ENCODE results near the gene PRC1. TPM values are rescaled to one million over a fixed set of nuclear protein-coding genes. Genes with fewer than 3 reads are reported as not detected.

PRC1 gene
- total and polyA plus RNA-seq, 3 donors from 2014 or later: 74.3 to 111 (median 104) TPM

- no peaks in the 10 kb centered on the region for H3K9me3 ChIP-seq
- TF ChIP-seq CTCF (IDR thresholded peaks at IDR 0.05) (no peak), POLR2A (IDR thresholded peaks at IDR 0.05) (no peak)
- intact Hi-C loops (cut with DNase I; ENCODE audit: low total_unique reads): no loop called here
- H3K36me3 ChIP-seq (ENCODE audit: low read depth, missing control alignments): no peaks in the 10 kb centered on the region
- peaks cover 41% of the 10 kb centered on the region for H3K4me1 ChIP-seq
- no peak overlapping the region for H3K27ac ChIP-seq
- no peaks in the 10 kb centered on the region for H3K27me3 ChIP-seq
- no peak for DNase-seq
- WGBS, 2 donors: 75 to 85% methylated on average over 1 of the region's 1 CpG
- H3K4me3 ChIP-seq: no peak overlapping the region
These were observed 61.0 kb downstream of the PRC1 start for GRCh38 chr15:90933301-90933700.

- intact Hi-C loops (cut with DNase I; ENCODE audit: low total_unique reads): no loop called here
- 9 to 14% methylated on average over 2 to 5 of the region's 5 CpGs for WGBS, 2 donors
These were observed 61.7 kb downstream of the PRC1 start for GRCh38 chr15:90932660-90932991.

GRCh38 chr15:90931828-90932659, 62.3 kb downstream of the PRC1 start, which contains the start of gene HDDC3:
HDDC3 (minus strand) TSS chr15:90932549; CDS start chr15:90932540, 9 bp downstream.
- WGBS, 2 donors: 1 to 8% methylated on average over 5 to 51 of the region's 52 CpGs

More at GRCh38 chr15:90932660-90932991, 61.7 kb downstream of the PRC1 start:
- Histone ChIP-seq H3K4me3 (peak overlapping the region; percentile 66 to 79), H3K9me3 (no peaks in the 10 kb centered on the region), H3K36me3 (ENCODE audit: low read depth, missing control alignments) (no peaks in the 10 kb centered on the region), H3K4me1 (peaks cover 41% of the 10 kb centered on the region), H3K27me3 (no peaks in the 10 kb centered on the region), H3K27ac (peak overlapping the region; percentile 74 to 88)
- TF ChIP-seq CTCF (IDR thresholded peaks at IDR 0.05) (no peak), POLR2A (IDR thresholded peaks at IDR 0.05) (no peak)
- no peak for DNase-seq

GRCh38 chr15:90931575-90931827, 62.8 kb downstream of the PRC1 start:
- Histone ChIP-seq H3K4me1 (peaks cover 41% of the 10 kb centered on the region), H3K36me3 (ENCODE audit: low read depth, missing control alignments) (no peaks in the 10 kb centered on the region), H3K27ac (peak overlapping the region; percentile 74 to 88), H3K27me3 (no peaks in the 10 kb centered on the region), H3K4me3 (peak overlapping the region in 1 of 2 donors; percentile 79), H3K9me3 (no peaks in the 10 kb centered on the region)
- intact Hi-C loops (cut with DNase I; ENCODE audit: low total_unique reads): no loop called here
- WGBS, 2 donors: 11 to 16% methylated on average over 6 of the region's 6 CpGs
- DNase-seq: no peak
- no peak for TF ChIP-seq POLR2A (IDR thresholded peaks at IDR 0.05)
- no peak for TF ChIP-seq CTCF (IDR thresholded peaks at IDR 0.05)

More at GRCh38 chr15:90931828-90932659, 62.3 kb downstream of the PRC1 start, which contains the start of gene HDDC3:
- Histone ChIP-seq H3K9me3 (no peaks in the 10 kb centered on the region), H3K4me3 (peak within 1 kb of the TSS; percentile 66 to 79), H3K27ac (peak within 1 kb of the TSS; percentile 74 to 88), H3K36me3 (ENCODE audit: low read depth, missing control alignments) (no peaks in the 10 kb centered on the region), H3K27me3 (no peaks in the 10 kb centered on the region), H3K4me1 (peaks cover 41% of the 10 kb centered on the region)
- intact Hi-C loops (cut with DNase I; ENCODE audit: low total_unique reads): no loop called here
- DNase-seq: peak; percentile 92
- TF ChIP-seq POLR2A (IDR thresholded peaks at IDR 0.05) (no peak), CTCF (IDR thresholded peaks at IDR 0.05) (peak; percentile 87 to 93 (median 90))

All from testis (tissue), 3 donors.